ENCODE data around the gene CTSH. TPM values are rescaled to one million over a fixed set of nuclear protein-coding genes. Genes with fewer than 3 reads are reported as not detected.

The CTSH gene, protein sequence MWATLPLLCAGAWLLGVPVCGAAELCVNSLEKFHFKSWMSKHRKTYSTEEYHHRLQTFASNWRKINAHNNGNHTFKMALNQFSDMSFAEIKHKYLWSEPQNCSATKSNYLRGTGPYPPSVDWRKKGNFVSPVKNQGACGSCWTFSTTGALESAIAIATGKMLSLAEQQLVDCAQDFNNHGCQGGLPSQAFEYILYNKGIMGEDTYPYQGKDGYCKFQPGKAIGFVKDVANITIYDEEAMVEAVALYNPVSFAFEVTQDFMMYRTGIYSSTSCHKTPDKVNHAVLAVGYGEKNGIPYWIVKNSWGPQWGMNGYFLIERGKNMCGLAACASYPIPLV
- 11.4 and 13.5 TPM in 2 replicates for total RNA-seq (2014; rRNA removed; shearing (Covaris generic))

DNA sequence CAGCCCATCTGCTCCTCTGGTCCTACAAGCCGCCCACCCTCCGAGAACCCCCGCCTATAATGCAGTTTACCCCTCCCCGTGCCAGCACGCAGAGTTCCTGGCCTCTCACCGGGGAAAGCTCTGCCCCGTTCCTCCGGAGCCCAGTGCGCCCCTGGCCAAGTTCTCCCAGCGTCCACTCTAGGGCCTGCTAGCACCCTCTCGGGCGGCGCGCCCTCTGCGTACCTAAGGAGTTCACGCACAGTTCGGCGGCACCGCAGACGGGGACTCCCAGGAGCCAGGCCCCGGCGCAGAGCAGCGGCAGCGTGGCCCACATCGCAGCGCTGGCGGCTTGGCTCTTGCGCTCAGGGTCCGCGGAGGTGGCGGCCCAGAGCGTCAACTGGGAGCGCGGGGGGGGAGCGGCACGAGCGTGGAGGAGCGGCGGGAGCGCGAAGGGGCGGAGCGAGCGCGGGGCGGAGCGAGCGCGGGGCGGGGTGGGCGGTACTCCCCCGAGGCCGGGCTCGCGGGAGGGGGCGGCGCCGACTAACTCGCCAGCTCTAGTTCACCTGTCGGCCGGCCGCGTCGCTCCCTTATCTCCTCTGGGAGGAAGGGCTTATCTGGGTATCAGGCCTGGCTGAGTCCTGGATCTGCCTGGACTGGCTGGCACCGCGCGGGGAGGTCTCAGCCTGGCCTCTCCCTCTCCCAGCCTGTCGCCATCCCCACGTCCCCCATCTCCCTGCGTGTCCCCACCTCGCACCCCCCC, at the start of gene CTSH:
CTSH (minus strand) TSS at position 378 of the 739 bp plus-strand sequence; CDS start at position 313, 65 bp downstream.
- peak; percentile 63 to 69 for DNase-seq
- no peaks in the 10 kb centered on the region for H3K4me1 ChIP-seq
- H3K4me3 ChIP-seq: peak within 1 kb of the TSS; percentile 54
- no peaks in the 10 kb centered on the region for H3K36me3 ChIP-seq
- no peak within 1 kb of the TSS for H3K27ac ChIP-seq
- H3K27me3 ChIP-seq: no peaks in the 10 kb centered on the region
- no peaks in the 10 kb centered on the region for H3K9me3 ChIP-seq (replicated peaks)

DNA sequence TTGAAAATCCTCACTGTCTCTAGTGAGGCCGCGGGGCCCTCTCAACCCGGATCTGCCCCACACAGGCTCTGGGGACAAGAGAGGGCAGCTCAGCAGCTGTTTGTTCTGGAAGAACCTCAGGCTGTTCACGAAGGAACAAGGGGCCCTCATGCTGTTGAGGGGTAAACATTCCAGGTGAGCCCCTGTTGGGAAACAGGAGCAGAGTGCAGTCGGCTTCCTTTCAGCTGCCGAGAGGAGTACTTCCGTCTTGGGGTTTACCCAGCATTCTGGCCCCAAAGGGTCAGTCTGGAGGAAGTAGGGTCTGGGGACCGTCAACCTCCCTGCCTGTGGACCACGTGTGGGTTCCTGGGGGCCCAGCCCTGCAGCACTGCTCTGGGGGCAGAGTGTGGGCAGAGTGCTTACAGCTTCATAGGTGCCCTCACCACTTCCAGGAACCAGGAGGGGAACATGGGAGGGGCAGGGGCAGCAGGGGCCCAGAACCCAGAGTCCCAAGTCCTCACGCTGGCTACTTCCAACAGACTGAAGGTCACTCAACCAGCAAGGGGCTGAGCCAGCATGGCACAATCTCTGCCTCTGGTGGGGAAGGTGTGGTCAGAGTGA, 49.2 kb upstream of the CTSH start:
- Histone ChIP-seq H3K27ac (no peak overlapping the region), H3K4me3 (no peak overlapping the region), H3K9me3 (replicated peaks) (no peaks in the 10 kb centered on the region), H3K4me1 (peaks cover 19% of the 10 kb centered on the region), H3K36me3 (no peaks in the 10 kb centered on the region), H3K27me3 (no peaks in the 10 kb centered on the region)
- no peak for DNase-seq

DNA sequence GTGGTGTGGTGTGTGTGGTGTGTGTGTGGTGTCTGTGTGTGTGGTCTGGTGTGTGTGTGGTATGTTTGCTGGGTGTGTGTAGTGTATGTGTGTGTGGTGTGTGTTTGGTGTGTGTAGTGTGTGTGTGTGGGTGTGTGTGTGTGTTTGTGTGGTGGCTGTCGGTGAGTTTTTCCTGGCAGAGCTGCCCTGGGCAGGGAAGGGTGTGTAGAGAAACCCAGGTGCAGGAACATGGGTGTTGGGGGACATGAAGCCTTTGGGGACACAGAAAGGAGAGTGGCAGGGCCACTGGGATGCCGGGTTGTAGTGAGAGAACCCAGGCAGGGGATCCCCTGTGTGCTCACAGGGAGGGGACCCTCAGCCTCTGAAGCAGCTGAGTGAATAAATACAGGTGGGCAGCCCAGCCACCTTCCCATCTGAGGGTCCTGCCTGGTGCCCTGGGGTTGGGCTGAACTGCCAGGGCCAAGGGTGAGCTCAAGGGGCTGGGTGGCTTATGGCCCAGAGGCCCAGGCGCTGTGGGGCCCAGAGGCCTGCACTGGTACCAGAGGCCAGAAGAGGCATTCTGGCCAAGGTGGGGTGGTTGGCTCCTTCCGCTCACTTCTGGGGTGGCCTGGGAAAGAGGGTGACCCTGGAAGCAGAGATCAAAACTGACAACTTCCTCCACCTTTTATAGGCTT, 48.5 kb upstream of the CTSH start:
- DNase-seq: no peak
- peaks cover 23% of the 10 kb centered on the region for H3K4me1 ChIP-seq
- H3K9me3 ChIP-seq (replicated peaks): no peaks in the 10 kb centered on the region
- H3K4me3 ChIP-seq: no peak overlapping the region
- no peaks in the 10 kb centered on the region for H3K36me3 ChIP-seq
- H3K27ac ChIP-seq: no peak overlapping the region
- H3K27me3 ChIP-seq: no peaks in the 10 kb centered on the region

DNA sequence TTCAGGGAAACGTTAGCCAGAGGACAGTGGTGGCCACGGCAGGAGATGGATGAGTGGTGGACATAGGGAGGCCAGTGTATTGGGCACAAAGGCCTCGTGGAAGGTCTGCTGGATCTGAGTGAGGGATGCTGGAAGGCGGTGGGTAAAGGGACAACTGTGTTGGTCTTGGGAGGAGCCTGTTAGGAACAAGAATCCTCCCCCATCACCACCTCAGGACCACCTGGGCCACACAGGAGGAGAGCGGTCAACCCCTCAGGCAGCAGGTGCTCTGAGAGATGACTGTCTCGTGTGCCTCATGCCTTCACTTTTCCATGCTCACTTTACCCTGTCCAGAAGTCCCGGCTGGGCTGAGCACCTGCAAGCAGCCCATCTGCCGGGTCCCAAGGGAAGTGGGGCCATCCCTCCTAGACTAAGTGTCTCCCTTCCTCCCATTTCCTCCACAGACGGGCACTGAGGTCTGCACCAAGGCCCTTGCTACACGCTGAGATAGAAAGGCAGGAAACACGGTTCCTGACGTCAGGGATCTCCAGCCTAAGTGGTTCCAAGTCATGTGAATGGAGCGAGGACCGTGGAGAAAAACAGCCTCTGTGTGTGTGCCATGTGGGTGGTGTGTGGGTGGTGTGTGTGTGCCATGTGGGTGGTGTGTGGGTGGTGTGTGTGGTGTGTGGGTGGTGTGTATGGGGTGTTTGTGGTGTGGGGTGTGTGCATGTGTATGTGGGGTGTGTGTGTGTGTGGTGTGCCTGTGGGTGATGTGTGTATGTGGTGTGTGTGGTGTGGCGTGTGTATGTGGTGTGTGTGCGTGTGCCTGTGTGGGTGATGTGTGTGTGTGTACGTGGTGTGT, 47.8 kb upstream of the CTSH start:
- no peaks in the 10 kb centered on the region for H3K27me3 ChIP-seq
- H3K9me3 ChIP-seq (replicated peaks): no peaks in the 10 kb centered on the region
- no peak for DNase-seq
- H3K36me3 ChIP-seq: no peaks in the 10 kb centered on the region
- H3K27ac ChIP-seq: no peak overlapping the region
- peaks cover 28% of the 10 kb centered on the region for H3K4me1 ChIP-seq
- H3K4me3 ChIP-seq: no peak overlapping the region

DNA sequence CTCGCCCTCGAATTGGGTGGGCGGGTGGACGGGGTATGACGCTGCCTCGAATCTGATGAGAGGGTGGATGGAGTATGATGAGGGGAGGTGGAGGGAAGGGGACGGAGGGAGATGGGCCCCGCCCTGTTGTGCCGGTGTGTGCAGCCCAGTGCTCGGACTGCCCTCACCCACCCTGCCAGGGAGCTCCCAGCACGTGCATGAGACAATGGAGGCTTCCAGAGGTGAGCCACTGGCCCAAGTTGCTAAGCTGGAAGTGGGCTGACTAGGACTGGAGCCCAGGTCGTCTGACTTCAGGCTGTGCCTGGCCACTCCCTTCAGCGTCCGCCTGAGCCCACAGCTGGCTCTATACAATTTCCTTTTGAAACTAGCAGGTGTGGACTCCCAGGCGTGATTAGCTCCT, 47.0 kb upstream of the CTSH start:
- no peaks in the 10 kb centered on the region for H3K36me3 ChIP-seq
- H3K27me3 ChIP-seq: no peaks in the 10 kb centered on the region
- H3K27ac ChIP-seq: no peak overlapping the region
- no peak overlapping the region for H3K4me3 ChIP-seq
- peaks cover 28% of the 10 kb centered on the region for H3K4me1 ChIP-seq
- peak in 1 of 2 experiments; percentile 42 for DNase-seq
- no peaks in the 10 kb centered on the region for H3K9me3 ChIP-seq (replicated peaks)

DNA sequence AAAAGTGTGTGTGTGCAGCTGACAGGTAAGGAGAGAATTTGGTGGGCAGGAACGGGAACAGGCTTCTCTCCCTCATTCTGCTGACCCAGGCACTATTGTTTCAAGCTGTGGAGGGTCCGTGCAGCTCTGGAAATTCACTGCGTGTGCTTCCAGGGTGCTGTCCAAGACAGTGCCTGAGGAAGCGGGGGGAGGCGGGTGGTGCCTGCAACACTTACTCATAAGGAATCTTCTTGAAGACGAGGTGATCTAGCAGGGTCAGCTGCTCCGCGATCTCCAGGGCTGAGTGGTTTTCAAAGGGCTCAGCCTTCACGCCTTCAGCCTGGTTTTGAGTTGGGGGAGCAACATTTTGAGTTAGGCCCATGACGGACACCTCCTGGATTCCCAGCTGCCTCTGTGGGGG, 46.6 kb upstream of the CTSH start:
- no peak overlapping the region for H3K4me3 ChIP-seq
- no peaks in the 10 kb centered on the region for H3K36me3 ChIP-seq
- no peak for DNase-seq
- no peak overlapping the region for H3K27ac ChIP-seq
- H3K9me3 ChIP-seq (replicated peaks): no peaks in the 10 kb centered on the region
- no peaks in the 10 kb centered on the region for H3K27me3 ChIP-seq
- H3K4me1 ChIP-seq: peaks cover 28% of the 10 kb centered on the region

DNA sequence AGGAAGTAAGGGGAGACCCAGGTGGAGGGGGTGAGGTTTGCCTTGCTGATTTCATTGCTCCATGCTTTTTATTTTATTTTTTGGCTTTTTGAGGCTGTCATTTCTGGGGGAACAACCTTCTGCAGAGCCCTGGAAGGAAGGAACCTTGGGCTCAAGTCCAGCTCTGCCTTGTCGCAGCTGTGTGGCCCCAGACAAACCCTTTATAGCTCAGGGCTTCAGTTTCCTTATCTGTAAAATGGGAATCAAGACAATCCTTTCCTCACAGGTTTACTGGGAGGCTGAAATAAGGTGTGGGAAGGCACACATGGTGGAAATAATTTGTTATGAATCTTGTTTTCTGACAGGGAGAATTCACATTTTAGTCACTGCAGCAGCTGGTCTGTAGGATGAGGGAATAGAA, 45.4 kb upstream of the CTSH start:
- Histone ChIP-seq H3K27ac (no peak overlapping the region), H3K4me3 (no peak overlapping the region), H3K27me3 (no peaks in the 10 kb centered on the region), H3K4me1 (peaks cover 28% of the 10 kb centered on the region), H3K9me3 (replicated peaks) (no peaks in the 10 kb centered on the region), H3K36me3 (no peaks in the 10 kb centered on the region)
- no peak for DNase-seq

DNA sequence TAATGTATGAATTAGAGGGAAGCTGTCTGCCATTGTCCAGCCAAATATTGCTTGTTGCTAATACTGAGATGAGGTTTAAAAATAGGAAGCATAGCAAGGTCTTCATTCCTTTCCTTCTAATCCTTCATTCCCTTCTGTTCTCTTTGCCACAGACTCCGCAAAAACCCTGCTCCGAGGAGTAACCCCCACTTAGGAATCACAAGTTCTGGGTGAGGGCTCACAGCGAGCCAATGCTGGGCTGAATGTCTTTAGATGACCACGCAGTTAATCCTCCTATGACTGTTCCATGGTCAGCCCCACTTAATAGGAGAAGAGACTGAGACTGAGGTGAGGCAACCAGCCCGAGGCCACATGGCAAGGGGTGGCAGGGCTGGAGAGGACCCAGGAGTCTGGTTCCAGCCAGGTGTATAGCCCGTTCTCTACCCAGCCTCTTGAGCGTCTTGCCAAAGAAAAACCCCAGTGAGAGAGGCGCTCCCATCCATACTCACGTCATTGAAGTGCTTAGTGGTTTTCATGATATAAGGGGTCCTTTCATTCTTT, 44.9 kb upstream of the CTSH start:
- Histone ChIP-seq H3K4me1 (peaks cover 28% of the 10 kb centered on the region), H3K27me3 (no peaks in the 10 kb centered on the region), H3K27ac (no peak overlapping the region), H3K9me3 (replicated peaks) (no peaks in the 10 kb centered on the region), H3K4me3 (no peak overlapping the region), H3K36me3 (no peaks in the 10 kb centered on the region)
- no peak for DNase-seq

DNA sequence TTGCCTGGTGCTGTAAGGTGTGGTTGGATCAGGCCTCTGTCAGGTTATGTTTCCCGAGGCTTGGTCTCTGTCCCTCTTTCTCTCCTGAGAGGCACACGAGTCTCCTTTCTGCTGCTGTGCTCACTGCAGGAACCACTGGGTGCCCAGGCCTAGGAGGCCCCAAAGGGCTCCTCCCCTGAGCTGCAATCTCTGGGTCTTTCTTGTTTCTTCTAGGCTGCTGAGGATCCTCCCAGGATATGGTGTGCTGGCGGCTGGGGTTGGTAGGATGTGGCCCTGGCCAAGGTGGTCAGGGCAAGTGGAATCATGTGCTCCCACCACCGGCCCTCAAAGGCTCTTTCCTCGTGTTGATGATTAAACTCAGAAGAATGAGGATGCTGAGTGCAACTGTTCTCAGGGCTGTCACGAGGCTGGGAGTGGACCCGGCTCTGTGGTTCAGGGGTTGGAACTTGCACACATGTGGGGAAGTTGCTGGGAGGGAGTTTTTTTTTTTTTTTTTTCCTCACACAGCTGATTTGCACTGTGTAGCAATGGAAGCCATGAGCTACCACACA, 43.6 kb upstream of the CTSH start:
- Histone ChIP-seq H3K27me3 (no peaks in the 10 kb centered on the region), H3K4me1 (peaks cover 28% of the 10 kb centered on the region), H3K36me3 (no peaks in the 10 kb centered on the region), H3K27ac (peak overlapping the region; percentile 43), H3K4me3 (no peak overlapping the region), H3K9me3 (replicated peaks) (no peaks in the 10 kb centered on the region)
- DNase-seq: peak; percentile 71 to 77

DNA sequence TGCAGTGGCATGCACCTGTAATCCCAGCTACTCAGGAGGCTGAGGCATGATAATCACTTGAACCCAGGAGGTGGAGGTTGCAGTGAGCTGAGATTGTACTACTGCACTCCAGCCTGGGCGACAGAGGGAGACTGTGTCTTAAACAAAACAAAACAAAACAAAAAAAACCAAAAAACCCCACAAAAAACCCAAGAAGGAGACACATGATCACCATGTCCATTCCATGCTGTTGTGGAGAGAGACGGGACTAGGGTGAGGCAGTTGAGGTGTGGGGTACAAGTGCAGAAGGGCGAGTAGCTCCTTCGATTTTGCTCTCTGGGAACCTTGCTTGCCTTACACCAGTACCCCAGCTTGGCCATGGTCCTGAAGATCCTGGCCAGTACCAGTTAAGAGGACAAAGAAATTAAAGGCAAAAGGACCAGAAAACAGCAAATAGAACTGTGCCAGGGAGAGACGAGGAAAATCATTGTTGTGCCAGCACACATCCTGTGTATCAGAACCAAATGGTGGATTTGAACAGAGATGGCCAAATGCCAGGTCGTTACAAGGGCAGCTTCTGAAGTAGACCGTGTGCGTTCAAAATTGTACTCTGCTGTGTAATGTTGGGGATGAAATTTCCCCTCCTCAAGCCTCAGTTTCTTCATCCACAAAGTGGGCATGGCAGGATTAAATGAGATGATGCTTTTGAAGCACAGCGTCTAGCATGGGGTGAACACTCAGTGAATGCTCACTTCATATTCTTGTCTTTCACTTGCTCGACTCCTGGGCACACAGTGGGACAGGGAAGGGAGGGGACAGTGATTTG, 42.9 kb upstream of the CTSH start:
- Histone ChIP-seq H3K4me3 (no peak overlapping the region), H3K4me1 (peaks cover 28% of the 10 kb centered on the region), H3K36me3 (no peaks in the 10 kb centered on the region), H3K27ac (peak overlapping the region; percentile 43), H3K27me3 (no peaks in the 10 kb centered on the region), H3K9me3 (replicated peaks) (no peaks in the 10 kb centered on the region)
- no peak for DNase-seq

DNA sequence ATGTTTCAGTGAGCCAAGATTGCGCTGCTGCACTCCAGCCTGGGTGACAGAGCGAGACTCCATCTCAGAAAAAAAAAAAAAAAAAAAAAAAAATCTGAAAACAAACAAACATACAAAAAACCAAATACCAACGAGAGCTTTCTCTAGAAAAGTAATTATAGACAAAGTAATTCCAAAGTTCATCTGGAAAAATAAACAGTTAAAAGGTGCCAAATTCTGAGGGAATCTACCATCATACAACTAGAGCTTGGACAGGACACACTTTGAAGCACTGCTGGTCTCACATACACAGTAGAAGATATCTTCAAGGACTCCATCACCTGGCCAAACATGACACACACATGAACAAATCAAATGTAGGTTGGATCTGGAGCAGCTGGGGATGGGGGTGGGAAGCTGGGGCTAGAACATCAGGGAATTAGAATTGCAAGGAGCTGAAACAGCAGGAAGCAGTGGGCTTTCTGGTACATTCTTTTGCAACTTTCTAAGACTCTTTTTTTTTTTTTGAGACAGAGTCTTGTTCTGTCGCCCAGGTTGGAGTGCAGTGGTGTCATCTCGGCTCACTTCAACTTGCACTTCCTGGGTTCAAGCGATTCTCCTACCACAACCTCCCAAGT, 41.1 kb upstream of the CTSH start:
- peaks cover 29% of the 10 kb centered on the region for H3K4me1 ChIP-seq
- H3K27me3 ChIP-seq: no peaks in the 10 kb centered on the region
- no peaks in the 10 kb centered on the region for H3K36me3 ChIP-seq
- no peak overlapping the region for H3K27ac ChIP-seq
- no peak overlapping the region for H3K4me3 ChIP-seq
- DNase-seq: no peak
- H3K9me3 ChIP-seq (replicated peaks): no peaks in the 10 kb centered on the region

DNA sequence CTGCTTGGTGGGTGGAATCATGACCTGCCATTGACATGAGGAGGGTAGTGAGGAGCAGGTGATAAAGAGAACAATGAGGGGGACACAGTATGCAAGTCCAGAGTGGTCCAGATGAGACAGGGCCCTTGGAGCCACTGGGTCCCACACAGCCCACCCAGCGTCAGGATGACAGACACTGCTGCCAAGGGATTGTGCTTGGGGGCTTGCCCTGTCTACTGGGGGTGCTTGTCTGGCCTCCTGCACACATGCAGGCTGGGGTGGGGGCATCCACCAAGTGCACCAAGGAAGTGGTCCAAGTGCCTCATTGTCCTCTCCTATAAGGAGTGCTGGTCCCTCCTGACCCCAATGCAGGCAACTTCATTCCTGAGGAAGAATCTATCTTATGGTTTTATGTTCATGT, 39.2 kb upstream of the CTSH start:
- peaks cover 18% of the 10 kb centered on the region for H3K4me1 ChIP-seq
- no peaks in the 10 kb centered on the region for H3K36me3 ChIP-seq
- no peaks in the 10 kb centered on the region for H3K9me3 ChIP-seq (replicated peaks)
- no peaks in the 10 kb centered on the region for H3K27me3 ChIP-seq
- DNase-seq: no peak
- H3K4me3 ChIP-seq: no peak overlapping the region
- no peak overlapping the region for H3K27ac ChIP-seq
